WTC11 (cell line): ENCODE measurements around the gene LRP4. TPM values are rescaled to one million over a fixed set of nuclear protein-coding genes. Genes with fewer than 3 reads are reported as not detected.

Experiments used
- ATAC-seq: fragments of 200-7000 bp; cut with Tn5 transposase; 2 replicates; pipeline ENCODE4 v1.10.0; 2021; ENCODE audit warnings: mild to moderate bottlenecking, moderate library complexity
- CTCF ChIA-PET: fragments of 300-600 bp; sonication (Branson Sonifier 250); formaldehyde crosslinking; loops from one replicate; lab custom pipeline; 2021; ENCODE audit warnings: antibody characterized with exemption; lab: Charles Lee
- POLR2A ChIA-PET: fragments of 350-600 bp; sonication (Branson Sonifier 250); formaldehyde crosslinking; loops from one replicate; lab custom pipeline; 2021; ENCODE audit warnings: antibody characterized with exemption; lab: Charles Lee
- DNase-seq: peaks from one replicate; pipeline ENCODE4 v3.0.0; 2021; ENCODE audit warnings: low spot score
- H3K27ac Mint-ChIP-seq: 2 replicates; pipeline ENCODE4 v1.8.0; 2021; ENCODE audit warnings: mixed read lengths
- H3K27me3 Mint-ChIP-seq: 2 replicates; pipeline ENCODE4 v1.8.0; 2021; ENCODE audit warnings: low read depth, mild to moderate bottlenecking, moderate library complexity, mixed read lengths
- H3K36me3 Mint-ChIP-seq: 2 replicates; pipeline ENCODE4 v1.8.0; 2021; ENCODE audit warnings: mixed read lengths
- H3K4me1 Mint-ChIP-seq: 2 replicates; pipeline ENCODE4 v1.8.0; 2022; ENCODE audit warnings: mixed read lengths
- H3K4me3 Mint-ChIP-seq: 2 replicates; pipeline ENCODE4 v1.8.0; 2021; ENCODE audit warnings: mild to moderate bottlenecking, moderate library complexity, mixed read lengths
- H3K9me3 Mint-ChIP-seq: 2 replicates; pipeline ENCODE4 v1.8.0; 2021; ENCODE audit warnings: mixed read lengths
- CDX4 ChIP-seq: fragments of 250-450 bp; sonication (Bioruptor Pico); IDR thresholded peaks from 2 replicates; pipeline ENCODE4 v1.9.0; 2021; ENCODE audit warnings: moderate library complexity, mild to moderate bottlenecking, inconsistent platforms, borderline replicate concordance
- E2F1 ChIP-seq: sonication (generic); formaldehyde crosslinking; IDR thresholded peaks from 2 replicates; pipeline ENCODE4 v1.8.0; 2022; ENCODE audit warnings: mild to moderate bottlenecking, missing genetic modification reagents
- E2F5 ChIP-seq: sonication (generic); formaldehyde crosslinking; IDR thresholded peaks from 2 replicates; pipeline ENCODE4 v1.8.1; 2022; ENCODE audit warnings: mild to moderate bottlenecking, moderate library complexity, missing genetic modification reagents
- ESRRA ChIP-seq: sonication (generic); formaldehyde crosslinking; IDR thresholded peaks from 2 replicates; pipeline ENCODE4 v1.8.1; 2022; ENCODE audit warnings: mild to moderate bottlenecking, missing genetic modification reagents, borderline replicate concordance
- ETV6 ChIP-seq: sonication (generic); formaldehyde crosslinking; IDR thresholded peaks from 2 replicates; pipeline ENCODE4 v1.8.1; 2022; ENCODE audit warnings: mild to moderate bottlenecking, missing genetic modification reagents
- GABPB1 ChIP-seq: sonication (generic); formaldehyde crosslinking; IDR thresholded peaks from 2 replicates; pipeline ENCODE4 v1.8.1; 2023; ENCODE audit warnings: mild to moderate bottlenecking, missing genetic modification reagents
- JAZF1 ChIP-seq: fragments of 250-450 bp; sonication (Bioruptor Pico); IDR thresholded peaks from 2 replicates; pipeline ENCODE4 v1.9.0; 2021; ENCODE audit warnings: moderate library complexity, mild to moderate bottlenecking, inconsistent platforms
- KAT7 ChIP-seq: sonication (generic); formaldehyde crosslinking; IDR thresholded peaks from 2 replicates; pipeline ENCODE4 v1.8.1; 2023; ENCODE audit warnings: missing genetic modification reagents, mild to moderate bottlenecking, borderline replicate concordance
- NR2C2 ChIP-seq: sonication (generic); formaldehyde crosslinking; IDR thresholded peaks from 2 replicates; pipeline ENCODE4 v1.8.0; 2022; ENCODE audit warnings: mild to moderate bottlenecking, missing genetic modification reagents
- PRDM15 ChIP-seq: sonication (generic); formaldehyde crosslinking; IDR thresholded peaks from 2 replicates; pipeline ENCODE4 v1.8.0; 2022; ENCODE audit warnings: missing genetic modification reagents
- RORB ChIP-seq: fragments of 250-450 bp; sonication (Bioruptor Pico); IDR thresholded peaks from 2 replicates; pipeline ENCODE4 v1.9.0; 2021; ENCODE audit warnings: mild to moderate bottlenecking
- SMAD3 ChIP-seq: sonication (generic); formaldehyde crosslinking; IDR thresholded peaks from 2 replicates; pipeline ENCODE4 v1.8.0; 2022; ENCODE audit warnings: missing genetic modification reagents, mild to moderate bottlenecking, borderline replicate concordance
- SOX15 ChIP-seq: fragments of 250-450 bp; sonication (Bioruptor Pico); IDR thresholded peaks from 2 replicates; pipeline ENCODE4 v1.9.0; 2021; ENCODE audit warnings: mild to moderate bottlenecking
- SP1 ChIP-seq: sonication (generic); formaldehyde crosslinking; conservative IDR thresholded peaks from 2 replicates; pipeline ENCODE4 v1.8.1; 2022; ENCODE audit warnings: missing genetic modification reagents
- TEAD4 ChIP-seq: sonication (generic); formaldehyde crosslinking; IDR thresholded peaks from 2 replicates; pipeline ENCODE4 v1.8.0; 2022; ENCODE audit warnings: mild to moderate bottlenecking, missing genetic modification reagents
- ZBTB21 ChIP-seq: sonication (generic); formaldehyde crosslinking; IDR thresholded peaks from 2 replicates; pipeline ENCODE4 v1.8.1; 2023; ENCODE audit warnings: mild to moderate bottlenecking, missing genetic modification reagents, borderline replicate concordance
- ZNF425 ChIP-seq: fragments of 250-450 bp; sonication (Bioruptor Pico); conservative IDR thresholded peaks from 2 replicates; pipeline ENCODE4 v1.9.0; 2021; ENCODE audit warnings: mild to moderate bottlenecking
- total RNA-seq: library from RNA; stranded (reverse); gene quantifications from 3 replicates; pipeline ENCODE4 v1.2.3, GENCODE V29; 2021
- TF ChIP-seq, protein P1 (sequence below): sonication (generic); formaldehyde crosslinking; IDR thresholded peaks from 2 replicates; pipeline ENCODE4 v1.8.0; 2023; ENCODE audit warnings: missing genetic modification reagents, mild to moderate bottlenecking, borderline replicate concordance
- TF ChIP-seq, protein P2 (sequence below): sonication (generic); formaldehyde crosslinking; IDR thresholded peaks from 2 replicates; pipeline ENCODE4 v1.8.1; 2022; ENCODE audit warnings: mild to moderate bottlenecking, missing genetic modification reagents, moderate library complexity, borderline replicate concordance

Gene LRP4
- total RNA-seq, 1 experiment from 2014 or later = 39.5 TPM

DNA sequence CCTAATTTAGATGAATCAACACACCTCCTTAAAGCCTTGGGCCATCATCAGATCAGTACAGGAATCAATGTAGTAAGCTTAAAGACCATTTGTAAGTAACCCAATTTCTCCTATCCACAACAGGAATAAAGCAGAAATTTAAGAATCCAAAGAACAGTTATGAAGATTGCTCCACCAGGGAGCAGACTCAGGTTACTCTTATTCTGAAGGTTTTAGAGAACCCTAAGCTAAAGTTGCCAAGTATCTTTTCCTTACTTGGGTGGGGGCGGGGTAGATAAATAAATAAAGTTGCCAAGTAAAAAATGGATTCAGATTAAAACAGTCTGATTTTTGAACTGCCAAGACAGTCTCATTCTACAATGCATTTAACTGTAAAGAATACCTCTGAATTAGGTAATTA, 90.4 kb downstream of the LRP4 start:
- Mint-ChIP-seq H3K4me3 (no peak overlapping the region), H3K4me1 (peaks cover 38% of the 10 kb centered on the region), H3K36me3 (no peaks in the 10 kb centered on the region; the same call in 1 of the 2 replicates), H3K9me3 (no peaks in the 10 kb centered on the region), H3K27ac (peak overlapping the region; percentile 38; the same call in 1 of the 2 replicates), H3K27me3 (no peaks in the 10 kb centered on the region)
- ATAC-seq (no peak), DNase-seq (no peak)
- ChIA-PET CTCF (no interaction called here), POLR2A (no interaction called here)
- TF ChIP-seq, protein P1, sequence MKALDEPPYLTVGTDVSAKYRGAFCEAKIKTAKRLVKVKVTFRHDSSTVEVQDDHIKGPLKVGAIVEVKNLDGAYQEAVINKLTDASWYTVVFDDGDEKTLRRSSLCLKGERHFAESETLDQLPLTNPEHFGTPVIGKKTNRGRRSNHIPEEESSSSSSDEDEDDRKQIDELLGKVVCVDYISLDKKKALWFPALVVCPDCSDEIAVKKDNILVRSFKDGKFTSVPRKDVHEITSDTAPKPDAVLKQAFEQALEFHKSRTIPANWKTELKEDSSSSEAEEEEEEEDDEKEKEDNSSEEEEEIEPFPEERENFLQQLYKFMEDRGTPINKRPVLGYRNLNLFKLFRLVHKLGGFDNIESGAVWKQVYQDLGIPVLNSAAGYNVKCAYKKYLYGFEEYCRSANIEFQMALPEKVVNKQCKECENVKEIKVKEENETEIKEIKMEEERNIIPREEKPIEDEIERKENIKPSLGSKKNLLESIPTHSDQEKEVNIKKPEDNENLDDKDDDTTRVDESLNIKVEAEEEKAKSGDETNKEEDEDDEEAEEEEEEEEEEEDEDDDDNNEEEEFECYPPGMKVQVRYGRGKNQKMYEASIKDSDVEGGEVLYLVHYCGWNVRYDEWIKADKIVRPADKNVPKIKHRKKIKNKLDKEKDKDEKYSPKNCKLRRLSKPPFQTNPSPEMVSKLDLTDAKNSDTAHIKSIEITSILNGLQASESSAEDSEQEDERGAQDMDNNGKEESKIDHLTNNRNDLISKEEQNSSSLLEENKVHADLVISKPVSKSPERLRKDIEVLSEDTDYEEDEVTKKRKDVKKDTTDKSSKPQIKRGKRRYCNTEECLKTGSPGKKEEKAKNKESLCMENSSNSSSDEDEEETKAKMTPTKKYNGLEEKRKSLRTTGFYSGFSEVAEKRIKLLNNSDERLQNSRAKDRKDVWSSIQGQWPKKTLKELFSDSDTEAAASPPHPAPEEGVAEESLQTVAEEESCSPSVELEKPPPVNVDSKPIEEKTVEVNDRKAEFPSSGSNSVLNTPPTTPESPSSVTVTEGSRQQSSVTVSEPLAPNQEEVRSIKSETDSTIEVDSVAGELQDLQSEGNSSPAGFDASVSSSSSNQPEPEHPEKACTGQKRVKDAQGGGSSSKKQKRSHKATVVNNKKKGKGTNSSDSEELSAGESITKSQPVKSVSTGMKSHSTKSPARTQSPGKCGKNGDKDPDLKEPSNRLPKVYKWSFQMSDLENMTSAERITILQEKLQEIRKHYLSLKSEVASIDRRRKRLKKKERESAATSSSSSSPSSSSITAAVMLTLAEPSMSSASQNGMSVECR (CRISPR knock-in tag) = no peak
- no peak for TF ChIP-seq PRDM15
- TF ChIP-seq ETV6 (CRISPR knock-in tag) = no peak
- no peak for TF ChIP-seq RORB (CRISPR knock-in tag)
- TF ChIP-seq NR2C2 (CRISPR knock-in tag) = no peak
- no peak for TF ChIP-seq E2F1
- no peak for TF ChIP-seq ZNF425 (CRISPR knock-in tag)
- TF ChIP-seq ZBTB21 (CRISPR knock-in tag) = no peak
- no peak for TF ChIP-seq CDX4 (CRISPR knock-in tag)

DNA sequence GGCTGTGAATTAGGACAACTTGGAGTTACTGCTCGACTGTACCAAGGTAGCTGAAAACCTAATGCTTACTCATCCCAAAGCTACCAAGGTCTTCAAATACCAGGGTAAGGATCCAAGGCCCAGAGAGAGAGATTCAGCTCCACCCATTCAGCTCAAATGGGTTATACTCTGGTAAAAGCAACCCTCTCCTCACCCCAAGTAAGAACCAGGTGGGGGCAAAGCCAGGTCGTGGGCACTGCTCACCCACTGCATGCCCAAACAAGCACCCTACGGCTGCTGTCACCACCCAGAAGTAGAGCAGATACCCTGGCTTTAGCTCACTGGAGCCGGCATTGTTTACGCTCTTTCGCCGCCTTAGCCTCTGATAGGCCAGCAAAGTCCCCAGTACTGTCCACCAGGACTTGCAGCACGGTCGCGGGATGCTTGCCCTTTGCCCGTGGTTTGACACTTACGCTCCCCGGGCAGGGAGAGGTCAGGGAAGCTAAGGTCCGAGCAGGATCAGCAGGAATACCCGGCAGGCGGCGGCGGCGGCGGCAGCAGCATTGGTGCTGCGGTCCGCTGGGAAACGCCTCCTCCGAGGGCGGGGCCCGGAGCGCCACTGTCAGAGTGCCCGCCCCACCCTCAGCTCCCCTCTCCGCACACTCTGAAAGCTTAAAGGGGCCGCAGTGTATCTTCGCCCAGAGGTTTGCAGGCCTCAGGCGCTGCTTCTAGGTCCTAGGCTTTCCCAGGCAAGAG, 91.9 kb downstream of the LRP4 start:
- POLR2A ChIA-PET = interaction anchor here (0.6 to 1.3 kb wide), 4 partner anchors 20 to 378 kb away, joined by 3 to 7 read pairs (median 3); partner anchors contain the start of gene CKAP5
- no peaks in the 10 kb centered on the region for H3K9me3 Mint-ChIP-seq
- DNase-seq (peak; percentile 88), ATAC-seq (peak; percentile 99)
- H3K27ac Mint-ChIP-seq = peak overlapping the region; percentile 68
- peaks cover 35% of the 10 kb centered on the region for H3K4me1 Mint-ChIP-seq
- CTCF ChIA-PET = interaction anchor here (0.5 to 1.3 kb wide), 8 partner anchors 9 to 334 kb away, joined by 3 to 7 read pairs (median 4); partner anchors contain the start of gene LRP4
- H3K4me3 Mint-ChIP-seq = peak overlapping the region; percentile 71
- no peaks in the 10 kb centered on the region; the same call in 1 of the 2 replicates for H3K36me3 Mint-ChIP-seq
- no peaks in the 10 kb centered on the region for H3K27me3 Mint-ChIP-seq
- TF ChIP-seq SP1 (CRISPR knock-in tag) (peak; percentile 56; the same call in 1 of the 2 replicates), E2F5 (no peak), TEAD4 (CRISPR knock-in tag) (no peak), GABPB1 (CRISPR knock-in tag) (0 out of 2 replicates have a peak, but pooled peaks have one; percentile 21), KAT7 (CRISPR knock-in tag) (no peak), SMAD3 (CRISPR knock-in tag) (no peak), ESRRA (no peak), ETV6 (CRISPR knock-in tag) (0 out of 2 replicates have a peak, but pooled peaks have one; percentile 44), RORB (CRISPR knock-in tag) (no peak), SOX15 (CRISPR knock-in tag) (no peak), JAZF1 (CRISPR knock-in tag) (no peak)
- TF ChIP-seq, protein P2, sequence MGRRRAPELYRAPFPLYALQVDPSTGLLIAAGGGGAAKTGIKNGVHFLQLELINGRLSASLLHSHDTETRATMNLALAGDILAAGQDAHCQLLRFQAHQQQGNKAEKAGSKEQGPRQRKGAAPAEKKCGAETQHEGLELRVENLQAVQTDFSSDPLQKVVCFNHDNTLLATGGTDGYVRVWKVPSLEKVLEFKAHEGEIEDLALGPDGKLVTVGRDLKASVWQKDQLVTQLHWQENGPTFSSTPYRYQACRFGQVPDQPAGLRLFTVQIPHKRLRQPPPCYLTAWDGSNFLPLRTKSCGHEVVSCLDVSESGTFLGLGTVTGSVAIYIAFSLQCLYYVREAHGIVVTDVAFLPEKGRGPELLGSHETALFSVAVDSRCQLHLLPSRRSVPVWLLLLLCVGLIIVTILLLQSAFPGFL (CRISPR knock-in tag) = no peak
